Smooth muscle cell (in vitro differentiated cells): Measurements from ENCODE around the gene IL6R. TPM values are rescaled to one million over a fixed set of nuclear protein-coding genes. Genes with fewer than 3 reads are reported as not detected.

Source experiments
- DNase-seq: peaks from one replicate; lab custom pipeline; 2025; ENCODE audit not compliant: unreplicated experiment; lab: John Stamatoyannopoulos, UW
- H2AFZ ChIP-seq: fragments of 200-600 bp; sonication (generic); 2 replicates; pipeline ENCODE4 v1.6.0; 2016; ENCODE audit warnings: antibody characterized with exemption, low read depth, mild to moderate bottlenecking
- H3F3A ChIP-seq: fragments of 200-600 bp; sonication (generic); 2 replicates; pipeline ENCODE4 v1.6.0; 2017; ENCODE audit warnings: antibody characterized with exemption, low read depth
- H3K27ac ChIP-seq: fragments of 200-600 bp; sonication (generic); 2 replicates; pipeline ENCODE4 v1.5.1; 2016; ENCODE audit warnings: low read depth, mild to moderate bottlenecking
- H3K27me3 ChIP-seq: fragments of 200-600 bp; sonication (generic); 2 replicates; pipeline ENCODE4 v1.6.1; 2016; ENCODE audit warnings: low read depth, mild to moderate bottlenecking
- H3K36me3 ChIP-seq: fragments of 200-600 bp; sonication (generic); 2 replicates; pipeline ENCODE4 v1.5.1; 2016; ENCODE audit warnings: low read depth
- H3K4me1 ChIP-seq: fragments of 200-600 bp; sonication (generic); 2 replicates; pipeline ENCODE4 v1.5.1; 2016; ENCODE audit warnings: low read depth
- H3K4me2 ChIP-seq: fragments of 200-600 bp; sonication (generic); 2 replicates; pipeline ENCODE4 v1.6.0; 2016; ENCODE audit warnings: mild to moderate bottlenecking
- H3K4me3 ChIP-seq: fragments of 200-600 bp; sonication (generic); 2 replicates; pipeline ENCODE4 v1.5.1; 2016; ENCODE audit warnings: mild to moderate bottlenecking
- H3K79me2 ChIP-seq: fragments of 200-600 bp; sonication (generic); 2 replicates; pipeline ENCODE4 v1.6.0; 2016; ENCODE audit warnings: low read depth, mild to moderate bottlenecking
- H3K9ac ChIP-seq: fragments of 200-600 bp; sonication (generic); 2 replicates; pipeline ENCODE4 v1.6.0; 2016; ENCODE audit warnings: low read depth
- H3K9me3 ChIP-seq: fragments of 200-600 bp; sonication (generic); replicated peaks from 2 replicates; pipeline ENCODE4 v1.5.1; 2016; ENCODE audit warnings: low read depth
- H4K20me1 ChIP-seq: fragments of 200-600 bp; sonication (generic); 2 replicates; pipeline ENCODE4 v1.6.0; 2016; ENCODE audit warnings: low read depth
- WGBS: methylation state at CpG from one replicate; pipeline ENCODE4 v1.1.7; 2016; ENCODE audit warnings: low lambda C conversion rate; 5-methylcytosine and 5-hydroxymethylcytosine counted together
- polyA plus RNA-seq: library from polyadenylated mRNA; unstranded; fragments of >200 nt; fragmentation: Nextera tagmentation; extraction: Ambion mirVana; gene quantifications from 2 replicates; pipeline ENCODE4 v1.2.1, GENCODE V29; 2016
- total RNA-seq: library from RNA; depleted of rRNA; stranded (reverse); fragments of >200 nt; gene quantifications from 2 replicates; pipeline ENCODE4 v1.2.3, GENCODE V29; 2014
- TF ChIP-seq, protein P1 (sequence below): fragments of 200-600 bp; sonication (generic); IDR thresholded peaks from 2 replicates; pipeline ENCODE4 v1.5.1; 2017; ENCODE audit warnings: borderline replicate concordance, mild to moderate bottlenecking, antibody characterized with exemption; ENCODE audit not compliant: insufficient read depth, poor library complexity, severe bottlenecking

Gene IL6R
- total and polyA plus RNA-seq, 2 experiments from 2014 or later, result 1.8 to 1.9 TPM

DNA sequence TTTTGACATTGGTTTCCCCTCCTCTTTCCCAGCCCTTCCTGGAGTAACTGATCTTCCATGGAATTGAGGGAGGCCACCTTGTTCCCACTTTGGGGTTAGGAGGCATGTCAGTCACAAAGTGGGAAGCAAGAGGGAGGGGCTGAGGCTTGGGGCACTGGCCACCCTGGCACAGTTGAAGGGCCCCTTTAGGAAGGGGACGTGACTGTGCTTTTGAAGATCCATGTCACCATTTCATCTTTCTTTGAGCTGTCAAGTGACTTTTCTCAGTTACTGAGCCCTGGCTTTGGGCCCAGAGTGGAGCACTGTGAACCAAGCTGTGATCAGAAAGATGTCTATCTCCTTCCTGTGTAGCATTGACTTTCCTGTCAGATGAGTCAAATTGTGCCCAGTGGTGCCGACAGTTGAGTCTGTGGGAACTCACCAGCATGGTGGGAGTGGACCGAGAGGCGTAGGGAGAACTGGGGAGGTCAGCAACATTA, 58.4 kb downstream of the IL6R start:
- H3K9ac ChIP-seq, result no peak overlapping the region
- H3K4me1 ChIP-seq, result no peaks in the 10 kb centered on the region
- no peak overlapping the region for H3K4me2 ChIP-seq
- H3K79me2 ChIP-seq, result no peaks in the 10 kb centered on the region
- 71% methylated on average over 4 of the region's 4 CpGs for WGBS
- no peaks in the 10 kb centered on the region for H4K20me1 ChIP-seq
- no peaks in the 10 kb centered on the region for H3K27me3 ChIP-seq
- H3F3A ChIP-seq, result no peaks in the 10 kb centered on the region
- H3K27ac ChIP-seq, result no peak overlapping the region
- H3K9me3 ChIP-seq, result no peaks in the 10 kb centered on the region
- no peak overlapping the region for H3K4me3 ChIP-seq
- TF ChIP-seq, protein P1, sequence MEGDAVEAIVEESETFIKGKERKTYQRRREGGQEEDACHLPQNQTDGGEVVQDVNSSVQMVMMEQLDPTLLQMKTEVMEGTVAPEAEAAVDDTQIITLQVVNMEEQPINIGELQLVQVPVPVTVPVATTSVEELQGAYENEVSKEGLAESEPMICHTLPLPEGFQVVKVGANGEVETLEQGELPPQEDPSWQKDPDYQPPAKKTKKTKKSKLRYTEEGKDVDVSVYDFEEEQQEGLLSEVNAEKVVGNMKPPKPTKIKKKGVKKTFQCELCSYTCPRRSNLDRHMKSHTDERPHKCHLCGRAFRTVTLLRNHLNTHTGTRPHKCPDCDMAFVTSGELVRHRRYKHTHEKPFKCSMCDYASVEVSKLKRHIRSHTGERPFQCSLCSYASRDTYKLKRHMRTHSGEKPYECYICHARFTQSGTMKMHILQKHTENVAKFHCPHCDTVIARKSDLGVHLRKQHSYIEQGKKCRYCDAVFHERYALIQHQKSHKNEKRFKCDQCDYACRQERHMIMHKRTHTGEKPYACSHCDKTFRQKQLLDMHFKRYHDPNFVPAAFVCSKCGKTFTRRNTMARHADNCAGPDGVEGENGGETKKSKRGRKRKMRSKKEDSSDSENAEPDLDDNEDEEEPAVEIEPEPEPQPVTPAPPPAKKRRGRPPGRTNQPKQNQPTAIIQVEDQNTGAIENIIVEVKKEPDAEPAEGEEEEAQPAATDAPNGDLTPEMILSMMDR, result no peak
- no peak overlapping the region for H2AFZ ChIP-seq
- no peak for DNase-seq
- no peaks in the 10 kb centered on the region for H3K36me3 ChIP-seq

DNA sequence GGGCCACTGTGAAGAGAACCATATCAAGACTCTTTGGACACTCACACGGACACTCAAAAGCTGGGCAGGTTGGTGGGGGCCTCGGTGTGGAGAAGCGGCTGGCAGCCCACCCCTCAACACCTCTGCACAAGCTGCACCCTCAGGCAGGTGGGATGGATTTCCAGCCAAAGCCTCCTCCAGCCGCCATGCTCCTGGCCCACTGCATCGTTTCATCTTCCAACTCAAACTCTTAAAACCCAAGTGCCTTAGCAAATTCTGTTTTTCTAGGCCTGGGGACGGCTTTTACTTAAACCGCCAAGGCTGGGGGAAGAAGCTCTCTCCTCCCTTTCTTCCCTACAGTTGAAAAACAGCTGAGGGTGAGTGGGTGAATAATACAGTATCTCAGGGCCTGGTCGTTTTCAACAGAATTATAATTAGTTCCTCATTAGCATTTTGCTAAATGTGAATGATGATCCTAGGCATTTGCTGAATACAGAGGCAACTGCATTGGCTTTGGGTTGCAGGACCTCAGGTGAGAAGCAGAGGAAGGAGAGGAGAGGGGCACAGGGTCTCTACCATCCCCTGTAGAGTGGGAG, 60.6 kb downstream of the IL6R start:
- DNase-seq, result no peak
- no peaks in the 10 kb centered on the region for H3K4me1 ChIP-seq
- no peaks in the 10 kb centered on the region for H3F3A ChIP-seq
- no peaks in the 10 kb centered on the region for H3K79me2 ChIP-seq
- TF ChIP-seq, protein P1, result no peak
- H3K4me3 ChIP-seq, result no peak overlapping the region
- H3K27me3 ChIP-seq, result no peaks in the 10 kb centered on the region
- no peak overlapping the region for H2AFZ ChIP-seq
- no peak overlapping the region for H3K27ac ChIP-seq
- no peak overlapping the region for H3K4me2 ChIP-seq
- no peaks in the 10 kb centered on the region for H4K20me1 ChIP-seq
- no peaks in the 10 kb centered on the region for H3K9me3 ChIP-seq
- no peaks in the 10 kb centered on the region for H3K36me3 ChIP-seq
- 90% methylated on average over 8 of the region's 8 CpGs for WGBS
- no peak overlapping the region for H3K9ac ChIP-seq

DNA sequence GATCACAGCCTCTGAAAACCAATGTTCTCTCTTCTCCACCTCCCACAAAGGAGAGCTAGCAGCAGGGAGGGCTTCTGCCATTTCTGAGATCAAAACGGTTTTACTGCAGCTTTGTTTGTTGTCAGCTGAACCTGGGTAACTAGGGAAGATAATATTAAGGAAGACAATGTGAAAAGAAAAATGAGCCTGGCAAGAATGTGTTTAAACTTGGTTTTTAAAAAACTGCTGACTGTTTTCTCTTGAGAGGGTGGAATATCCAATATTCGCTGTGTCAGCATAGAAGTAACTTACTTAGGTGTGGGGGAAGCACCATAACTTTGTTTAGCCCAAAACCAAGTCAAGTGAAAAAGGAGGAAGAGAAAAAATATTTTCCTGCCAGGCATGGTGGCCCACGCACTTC, 61.1 kb downstream of the IL6R start:
- no peak overlapping the region for H3K4me2 ChIP-seq
- H3F3A ChIP-seq, result no peaks in the 10 kb centered on the region
- DNase-seq, result no peak
- no peak overlapping the region for H3K27ac ChIP-seq
- H3K27me3 ChIP-seq, result no peaks in the 10 kb centered on the region
- H2AFZ ChIP-seq, result no peak overlapping the region
- no peak overlapping the region for H3K4me3 ChIP-seq
- H3K9me3 ChIP-seq, result no peaks in the 10 kb centered on the region
- H4K20me1 ChIP-seq, result no peaks in the 10 kb centered on the region
- TF ChIP-seq, protein P1, result no peak
- 78% methylated on average over 3 of the region's 3 CpGs for WGBS
- no peaks in the 10 kb centered on the region for H3K79me2 ChIP-seq
- H3K9ac ChIP-seq, result no peak overlapping the region
- no peaks in the 10 kb centered on the region for H3K4me1 ChIP-seq
- no peaks in the 10 kb centered on the region for H3K36me3 ChIP-seq

DNA sequence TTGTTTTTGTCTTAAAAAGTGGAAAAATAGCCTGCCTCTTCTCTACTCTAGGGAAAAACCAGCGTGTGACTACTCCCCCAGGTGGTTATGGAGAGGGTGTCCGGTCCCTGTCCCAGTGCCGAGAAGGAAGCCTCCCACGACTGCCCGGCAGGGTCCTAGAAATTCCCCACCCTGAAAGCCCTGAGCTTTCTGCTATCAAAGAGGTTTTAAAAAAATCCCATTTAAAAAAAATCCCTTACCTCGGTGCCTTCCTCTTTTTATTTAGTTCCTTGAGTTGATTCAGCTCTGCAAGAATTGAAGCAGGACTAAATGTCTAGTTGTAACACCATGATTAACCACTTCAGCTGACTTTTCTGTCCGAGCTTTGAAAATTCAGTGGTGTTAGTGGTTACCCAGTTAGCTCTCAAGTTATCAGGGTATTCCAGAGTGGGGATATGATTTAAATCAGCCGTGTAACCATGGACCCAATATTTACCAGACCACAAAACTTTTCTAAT, 61.8 kb downstream of the IL6R start:
- no peak overlapping the region for H3K27ac ChIP-seq
- H3K4me2 ChIP-seq, result no peak overlapping the region
- H3K4me1 ChIP-seq, result no peaks in the 10 kb centered on the region
- H3K36me3 ChIP-seq, result no peaks in the 10 kb centered on the region
- no peaks in the 10 kb centered on the region for H3F3A ChIP-seq
- DNase-seq, result no peak
- no peak overlapping the region for H2AFZ ChIP-seq
- no peaks in the 10 kb centered on the region for H3K9me3 ChIP-seq
- no peak overlapping the region for H3K9ac ChIP-seq
- TF ChIP-seq, protein P1, result peak; percentile 21
- WGBS, result 68% methylated on average over 8 of the region's 8 CpGs
- no peaks in the 10 kb centered on the region for H3K79me2 ChIP-seq
- no peaks in the 10 kb centered on the region for H4K20me1 ChIP-seq
- H3K27me3 ChIP-seq, result no peaks in the 10 kb centered on the region
- H3K4me3 ChIP-seq, result no peak overlapping the region
